Jurkat, Clone E6-1 (cell line): ENCODE results near the gene ARHGAP18.
"Not testable (repeated sequence)": the region's sequence is repeated elsewhere in the genome, so short reads cannot be mapped to it uniquely, and the experiment has no call there.

Experiments used
- DNase-seq: peaks from one replicate; pipeline ENCODE4 v3.0.0-alpha.2; 2011; ENCODE audit warnings: low read depth, low spot score
- H3K4me3 ChIP-seq: 2 replicates; pipeline ENCODE4 v1.5.1; 2011; ENCODE audit warnings: mild to moderate bottlenecking, low read length, control low read depth, moderate library complexity

The ARHGAP18 gene

GRCh38 chr6:129605967-129606366 is 104.0 kb downstream of the ARHGAP18 start:
- DNase-seq: no peak
- no peak overlapping the region for H3K4me3 ChIP-seq

- DNase-seq: no peak
- no peak overlapping the region for H3K4me3 ChIP-seq
Measured at GRCh38 chr6:129605095-129605494, 104.9 kb downstream of the ARHGAP18 start.

GRCh38 chr6:129604321-129604720 is 105.7 kb downstream of the ARHGAP18 start:
- no peak overlapping the region for H3K4me3 ChIP-seq
- DNase-seq: no peak

GRCh38 chr6:129603741-129604140 is 106.2 kb downstream of the ARHGAP18 start:
- no peak overlapping the region for H3K4me3 ChIP-seq
- DNase-seq: no peak

DNA sequence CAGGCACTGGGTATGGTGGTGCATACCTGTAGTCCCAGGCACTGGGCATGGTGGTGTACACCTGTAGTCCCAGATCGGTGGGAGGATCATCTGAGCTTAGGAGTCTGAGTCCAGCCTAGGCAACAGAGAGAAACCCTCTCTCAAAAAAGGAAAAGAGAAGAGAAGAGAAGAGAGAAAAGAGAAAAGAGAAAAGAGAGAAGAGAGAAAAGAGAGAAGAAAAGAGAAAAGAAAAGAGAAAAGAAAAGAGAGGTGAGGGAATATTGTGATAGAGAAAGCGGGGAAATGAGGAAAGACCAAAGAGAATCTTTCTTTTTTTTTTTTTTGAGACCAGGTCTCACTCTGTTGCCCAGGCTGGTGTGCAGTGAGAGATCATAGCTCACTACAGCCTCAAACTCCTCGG is 108.7 kb downstream of the ARHGAP18 start:
- DNase-seq: no peak

DNA sequence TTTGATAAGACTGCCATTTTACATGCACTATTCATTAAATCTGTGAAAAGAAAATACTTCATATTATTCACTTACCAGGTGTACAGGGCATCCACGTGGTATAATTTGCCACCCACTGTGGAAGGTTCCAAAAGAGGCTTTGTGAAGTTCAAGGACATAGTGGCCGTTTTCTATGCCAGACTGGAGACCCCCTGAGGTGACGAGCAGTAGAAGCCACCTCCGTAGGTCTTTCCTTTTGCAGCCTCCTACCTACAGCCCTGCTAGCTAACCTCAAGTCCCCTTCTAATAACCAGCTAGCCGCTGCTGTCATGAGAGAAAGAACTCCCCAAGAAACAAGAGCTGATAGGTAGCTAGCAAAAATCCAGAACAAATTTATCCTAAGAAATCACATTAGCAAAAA is 110.5 kb downstream of the ARHGAP18 start:
- no peak for DNase-seq
- H3K4me3 ChIP-seq: no peak overlapping the region

More for the DNA sequence above, 108.7 kb downstream of the ARHGAP18 start:
- no peak overlapping the region for H3K4me3 ChIP-seq

DNA sequence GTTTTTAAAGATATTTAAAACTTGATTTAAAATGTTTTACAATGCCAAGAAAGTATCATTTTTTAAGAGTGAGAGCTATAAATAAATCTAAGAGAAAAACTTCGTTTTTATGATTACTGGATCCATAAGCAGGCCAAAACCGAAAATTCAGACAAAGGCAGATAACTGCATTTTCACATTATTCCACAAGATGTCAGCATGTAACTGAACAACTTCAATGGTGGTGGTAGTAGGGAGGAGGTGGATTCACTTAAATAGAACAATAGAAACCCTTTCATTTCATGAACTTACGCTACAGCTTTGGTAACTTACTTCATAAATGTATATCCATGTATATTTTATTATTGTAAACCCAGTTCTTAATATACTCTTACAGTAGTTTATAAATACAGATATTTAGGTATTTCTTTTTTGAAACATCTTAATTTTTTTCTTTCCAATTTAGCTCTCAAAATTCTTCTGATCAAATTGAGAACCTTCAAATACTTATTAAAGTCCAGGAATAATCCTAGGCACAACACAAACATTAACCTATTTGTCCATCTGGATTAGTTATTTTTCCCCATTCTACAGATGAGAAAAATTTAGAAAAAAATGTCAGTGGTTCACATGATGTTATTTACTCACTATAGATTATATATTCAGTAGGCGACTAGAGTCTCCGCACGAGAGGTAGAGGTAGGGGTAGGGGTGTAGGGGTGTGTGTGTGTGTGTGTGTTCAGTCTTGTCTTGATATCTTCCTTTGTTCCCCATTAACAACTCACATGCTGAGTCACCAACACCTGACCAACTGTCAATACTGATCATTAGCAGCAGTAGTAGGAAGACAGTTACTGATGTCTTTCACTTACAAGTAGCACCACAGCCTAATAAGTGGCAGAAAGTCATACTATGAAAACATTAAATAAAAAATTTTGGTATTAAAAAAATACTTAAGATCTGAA is 111.5 kb downstream of the ARHGAP18 start:
- H3K4me3 ChIP-seq: no peak overlapping the region
- DNase-seq: peak; percentile 76

DNA sequence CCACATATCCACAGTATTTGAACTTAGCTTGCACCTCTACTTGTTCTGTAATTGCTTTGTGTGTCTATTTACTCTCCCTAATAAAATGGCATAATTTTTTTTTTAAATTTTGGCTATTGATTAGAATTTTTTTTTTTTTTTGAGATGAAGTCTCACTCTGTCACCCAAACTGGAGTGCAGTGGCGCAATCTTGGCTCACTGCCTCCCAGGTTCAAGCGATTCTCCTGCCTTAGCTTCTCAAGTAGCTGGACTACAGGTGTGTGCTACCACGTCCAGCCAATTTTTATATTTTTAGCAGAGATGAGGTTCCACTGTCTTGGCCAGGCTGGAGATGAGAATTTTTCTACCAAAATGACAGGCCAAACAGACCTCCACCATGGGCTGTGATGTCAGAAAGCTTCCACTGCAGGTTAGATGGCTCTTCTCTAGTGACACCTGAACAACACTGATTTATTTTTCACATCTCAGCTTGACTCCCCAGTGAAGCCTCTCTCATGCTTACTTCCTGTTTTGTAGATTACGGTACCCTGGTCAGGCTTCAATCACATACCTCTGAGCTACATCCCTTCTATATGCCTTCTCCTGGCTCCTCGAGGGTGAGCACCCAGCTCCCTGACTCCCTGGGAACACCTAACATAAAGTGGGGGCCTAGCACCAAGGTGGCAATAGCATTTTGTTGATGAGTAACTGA is 112.8 kb downstream of the ARHGAP18 start:
- DNase-seq: no peak

DNA sequence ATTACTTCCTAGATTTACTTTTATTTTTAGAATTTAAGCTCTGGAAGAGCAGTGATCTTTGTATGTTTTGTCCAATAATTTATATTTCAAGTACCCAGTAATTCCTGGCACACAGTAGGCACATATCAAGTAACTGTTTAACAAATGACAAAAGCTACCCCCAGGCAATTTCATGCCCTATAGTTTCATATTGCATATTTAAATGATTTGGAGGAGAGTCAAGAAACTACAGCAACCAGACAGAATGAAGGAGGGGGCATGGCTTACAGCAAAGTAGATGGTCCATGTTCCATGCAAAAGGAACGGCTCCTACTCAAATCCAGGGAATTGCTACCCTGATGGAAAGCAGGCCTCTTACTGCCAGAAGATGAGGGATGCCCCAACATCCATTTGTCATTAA is 113.5 kb downstream of the ARHGAP18 start:
- DNase-seq: no peak
- H3K4me3 ChIP-seq: no peak overlapping the region

More for the DNA sequence above, 112.8 kb downstream of the ARHGAP18 start:
- no peak overlapping the region for H3K4me3 ChIP-seq

GRCh38 chr6:129593233-129593564 is 116.8 kb downstream of the ARHGAP18 start:
- no peak overlapping the region for H3K4me3 ChIP-seq
- DNase-seq: no peak

DNA sequence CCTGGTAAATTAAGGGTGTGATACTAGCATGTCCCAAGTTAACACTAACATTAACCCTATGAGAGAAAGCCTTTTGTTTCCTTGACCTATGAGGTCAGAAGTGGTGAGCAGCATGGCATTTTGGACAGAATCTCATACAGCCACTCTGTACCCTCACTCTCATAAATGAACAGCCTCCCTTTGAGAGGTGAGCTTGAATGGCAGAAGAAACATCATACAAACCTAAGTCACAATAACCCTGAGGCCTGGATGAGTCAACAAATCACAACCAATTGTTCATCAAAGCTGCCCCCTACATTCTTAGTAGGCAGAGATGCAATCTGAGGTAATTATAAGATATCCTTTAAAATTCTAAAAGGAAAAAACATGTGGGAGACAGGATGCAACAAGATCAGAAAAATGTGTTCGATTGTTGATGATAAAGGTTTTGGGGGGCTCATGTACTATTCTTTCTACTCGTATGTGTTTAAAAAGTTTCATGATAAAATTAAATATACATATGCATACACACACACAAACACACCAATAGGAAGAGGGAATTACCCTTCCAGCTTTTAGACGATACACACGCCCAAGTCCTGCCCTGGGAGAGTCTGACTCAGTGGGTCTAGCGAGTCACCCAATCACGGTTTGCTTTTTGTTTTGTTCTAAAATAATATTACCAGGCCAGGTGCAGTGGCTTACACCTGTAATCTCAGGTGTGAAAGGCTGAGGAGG is 117.3 kb downstream of the ARHGAP18 start:
- H3K4me3 ChIP-seq: no peak overlapping the region
- DNase-seq: no peak

- DNase-seq: no peak
- H3K4me3 ChIP-seq: no peak overlapping the region
Measured at GRCh38 chr6:129590408-129591022, 119.5 kb downstream of the ARHGAP18 start.

DNA sequence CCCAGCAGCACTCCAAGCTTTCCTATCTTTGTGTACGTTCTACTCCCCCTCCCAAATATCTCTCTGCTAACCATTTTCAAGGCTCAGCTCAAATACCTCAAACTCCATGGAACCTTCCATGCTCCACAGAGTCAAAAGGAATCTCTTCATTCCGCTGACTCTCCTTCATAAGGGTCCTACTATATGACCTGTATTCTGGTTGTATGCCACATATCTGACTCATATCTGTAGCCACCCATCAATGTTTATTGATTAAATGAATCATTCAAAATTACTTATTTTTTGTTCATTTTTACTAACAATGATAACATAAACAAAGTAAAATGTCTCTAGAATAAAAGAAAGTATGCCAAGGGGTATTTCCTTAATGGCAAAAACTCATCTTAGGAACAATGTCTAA is 123.2 kb downstream of the ARHGAP18 start:
- no peak overlapping the region for H3K4me3 ChIP-seq
- DNase-seq: no peak

GRCh38 chr6:129583866-129584265 is 126.1 kb downstream of the ARHGAP18 start:
- H3K4me3 ChIP-seq: no peak overlapping the region
- DNase-seq: no peak

DNA sequence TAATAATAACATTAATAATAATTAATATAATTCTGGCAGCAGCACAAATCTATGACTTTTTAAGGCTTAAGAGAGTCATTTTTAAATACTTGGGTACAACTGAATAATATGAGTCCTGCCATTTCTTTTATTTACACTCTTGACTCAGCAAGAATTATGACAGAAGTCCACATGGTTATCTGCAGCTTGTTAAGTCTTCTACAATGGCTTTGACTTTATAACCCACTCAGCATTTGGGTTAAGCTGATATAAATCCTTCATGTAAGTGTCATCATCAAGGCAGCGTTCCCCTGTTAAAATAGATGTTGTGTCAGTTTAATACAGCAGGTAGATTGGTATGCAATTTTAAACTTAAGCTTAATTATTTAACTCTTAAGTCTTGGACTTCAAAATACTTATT is 131.7 kb downstream of the ARHGAP18 start:
- no peak for DNase-seq

GRCh38 chr6:129577691-129578090 is 132.3 kb downstream of the ARHGAP18 start:
- DNase-seq: no peak
- no peak overlapping the region for H3K4me3 ChIP-seq

More for the DNA sequence above, 131.7 kb downstream of the ARHGAP18 start:
- no peak overlapping the region for H3K4me3 ChIP-seq

DNA sequence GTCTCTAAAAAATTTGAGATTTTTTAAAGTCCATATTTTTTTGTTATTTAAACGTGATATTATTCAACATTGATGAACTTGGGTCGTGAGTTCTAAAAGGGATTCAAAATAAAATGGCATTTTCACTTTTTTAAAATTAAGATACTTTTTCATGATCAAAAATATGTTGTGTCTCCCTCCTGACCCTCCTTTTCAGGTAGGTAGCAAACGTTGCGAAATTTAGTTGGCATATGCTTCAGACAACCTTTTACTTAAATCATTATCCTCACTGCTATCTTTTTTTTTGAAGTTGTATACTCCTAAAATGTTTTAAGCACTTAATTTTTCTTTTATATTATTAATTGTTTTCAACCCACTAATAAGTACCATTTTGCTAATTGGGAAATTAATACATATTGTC is 133.5 kb downstream of the ARHGAP18 start:
- H3K4me3 ChIP-seq: no peak overlapping the region
- DNase-seq: no peak

GRCh38 chr6:129575378-129576118 is 134.4 kb downstream of the ARHGAP18 start:
- peak; percentile 31 for DNase-seq

GRCh38 chr6:129574605-129575004 is 135.4 kb downstream of the ARHGAP18 start:
- not testable (repeated sequence) for H3K4me3 ChIP-seq, DNase-seq

More at GRCh38 chr6:129575378-129576118, 134.4 kb downstream of the ARHGAP18 start:
- H3K4me3 ChIP-seq: peak overlapping the region; percentile 6
